Mammary epithelial cell (primary cell): Measurements from ENCODE around the gene HUS1B.

Source experiments
- CTCF ChIP-seq, 2 donors: IDR thresholded peaks in 1 of 2; conservative IDR thresholded peaks in 1 of 2; 2 replicates each; pipeline ENCODE4 v1.5.1; 2011 to 2012; ENCODE audit warnings: inconsistent platforms in 2 of 2, low read length in 2 of 2, mild to moderate bottlenecking in 2 of 2, control low read depth in 1 of 2, low read depth in 1 of 2; ENCODE audit not compliant: insufficient read depth in 1 of 2; ENCODE audit errors: extremely low read depth in 1 of 2
- EZH2 ChIP-seq: IDR thresholded peaks from 2 replicates; pipeline ENCODE4 v1.6.1; 2012; ENCODE audit warnings: low read length, inconsistent platforms, borderline replicate concordance

DNA sequence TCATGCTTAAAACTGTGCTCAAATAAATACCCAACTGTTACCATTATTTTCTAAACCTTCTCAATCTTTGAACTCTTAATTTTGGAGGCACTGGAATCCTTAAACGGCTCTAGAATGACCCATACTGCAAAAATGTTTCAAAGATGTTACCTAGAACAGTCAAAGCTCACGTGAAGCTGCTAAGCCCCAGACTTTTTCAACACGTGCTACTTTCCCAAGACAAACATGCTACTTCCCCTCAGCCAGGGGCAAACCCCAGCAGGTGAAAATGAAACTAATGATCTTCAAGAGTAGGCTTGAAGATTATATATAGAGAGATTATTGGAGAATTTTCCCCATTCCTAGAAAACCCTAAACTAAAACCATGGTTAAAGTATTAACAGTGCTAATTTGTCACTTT is 28.1 kb downstream of the HUS1B start:
- TF ChIP-seq CTCF (conservative IDR thresholded peaks at IDR 0.05 in 1 of 2, IDR thresholded peaks at IDR 0.05 in 1 of 2; ENCODE audit: extremely low read depth in 1 of 2, insufficient read depth in 1 of 2, low read depth in 1 of 2, low read length in 2 of 2): no peak
- no peak for TF ChIP-seq EZH2
